GM12891 (cell line): ENCODE results near the gene VWA3B.
"Not testable (repeated sequence)": the region's sequence is repeated elsewhere in the genome, so short reads cannot be mapped to it uniquely, and the experiment has no call there.

Source experiments
- DNase-seq: peaks from one replicate; pipeline ENCODE4 v3.0.0; 2011; ENCODE audit warnings: low spot score; ENCODE audit not compliant: insufficient read length
- FAIRE-seq: peaks from 2 replicates; lab custom pipeline; 2011; peaks lifted over from hg19 to GRCh38; lab: Jason Lieb, UNC
- PAX5 ChIP-seq: IDR thresholded peaks from 2 replicates; pipeline ENCODE4 v1.6.1; 2011; ENCODE audit warnings: low read length, moderate library complexity, mild to moderate bottlenecking; ENCODE audit not compliant: insufficient read depth, severe bottlenecking
- POLR2A ChIP-seq: IDR thresholded peaks from 2 replicates; pipeline ENCODE4 v1.6.1; 2011; ENCODE audit warnings: low read depth, low read length, control low read depth
- POLR2AphosphoS5 ChIP-seq: IDR thresholded peaks from 2 replicates; pipeline ENCODE4 v1.6.1; 2011; ENCODE audit warnings: low read depth, low read length, control low read depth
- POU2F2 ChIP-seq: IDR thresholded peaks from 2 replicates; pipeline ENCODE4 v1.6.1; 2011; ENCODE audit warnings: low read depth, mild to moderate bottlenecking, control low read depth, low read length, moderate library complexity
- SPI1 ChIP-seq: IDR thresholded peaks from 2 replicates; pipeline ENCODE4 v1.6.1; 2011; ENCODE audit warnings: low read depth, low read length, control low read depth
- TAF1 ChIP-seq: IDR thresholded peaks from 2 replicates; pipeline ENCODE4 v1.6.1; 2011; ENCODE audit warnings: low read depth, low read length, control low read depth

The VWA3B gene

GRCh38 chr2:98311771-98312545 is 225.0 kb downstream of the VWA3B start:
- no peak for FAIRE-seq
- TF ChIP-seq SPI1 (no peak), POLR2A (no peak), POU2F2 (no peak), TAF1 (no peak), PAX5 (no peak), POLR2AphosphoS5 (no peak)
- DNase-seq: no peak

GRCh38 chr2:98313492-98314250 is 226.7 kb downstream of the VWA3B start:
- TF ChIP-seq SPI1 (no peak), TAF1 (no peak), PAX5 (no peak), POLR2A (no peak), POLR2AphosphoS5 (no peak), POU2F2 (no peak)
- no peak for DNase-seq
- no peak for FAIRE-seq

- FAIRE-seq: no peak
- no peak for TF ChIP-seq POLR2AphosphoS5
- no peak for TF ChIP-seq SPI1
- DNase-seq: no peak
These were observed 227.3 kb downstream of the VWA3B start for GRCh38 chr2:98314251-98314650.

- TF ChIP-seq PAX5 (no peak), TAF1 (no peak), POLR2A (no peak), POU2F2 (no peak), SPI1 (no peak), POLR2AphosphoS5 (no peak)
- no peak for DNase-seq
- FAIRE-seq: no peak
These were observed 229.0 kb downstream of the VWA3B start for GRCh38 chr2:98315957-98316356.

GRCh38 chr2:98317214-98317613 is 230.2 kb downstream of the VWA3B start:
- no peak for DNase-seq
- FAIRE-seq: no peak
- no peak for TF ChIP-seq POLR2A
- no peak for TF ChIP-seq SPI1
- TF ChIP-seq POLR2AphosphoS5: no peak
- no peak for TF ChIP-seq POU2F2
- TF ChIP-seq TAF1: no peak
- TF ChIP-seq PAX5: no peak

- DNase-seq, FAIRE-seq: not testable (repeated sequence)
These were observed 233.2 kb downstream of the VWA3B start for GRCh38 chr2:98320171-98320570.

- no peak for FAIRE-seq
- TF ChIP-seq POLR2A (no peak), TAF1 (no peak), POU2F2 (no peak), POLR2AphosphoS5 (no peak), PAX5 (no peak), SPI1 (no peak)
- DNase-seq: no peak
These were observed 237.2 kb downstream of the VWA3B start for GRCh38 chr2:98324181-98324580.

- FAIRE-seq (no peak), DNase-seq (no peak)
- TF ChIP-seq POU2F2: no peak
- no peak for TF ChIP-seq TAF1
- no peak for TF ChIP-seq POLR2A
- TF ChIP-seq POLR2AphosphoS5: no peak
- TF ChIP-seq SPI1: no peak
- no peak for TF ChIP-seq PAX5
These were observed 240.8 kb downstream of the VWA3B start for GRCh38 chr2:98327776-98328175.

GRCh38 chr2:98329549-98329948 is 242.6 kb downstream of the VWA3B start:
- no peak for DNase-seq
- FAIRE-seq: no peak
- TF ChIP-seq POLR2AphosphoS5: no peak
- TF ChIP-seq PAX5: no peak
- no peak for TF ChIP-seq POU2F2
- TF ChIP-seq POLR2A: no peak

- TF ChIP-seq POU2F2: no peak
- no peak for TF ChIP-seq SPI1
- TF ChIP-seq TAF1: no peak
- no peak for TF ChIP-seq POLR2AphosphoS5
- no peak for TF ChIP-seq POLR2A
- TF ChIP-seq PAX5: no peak
- DNase-seq (no peak), FAIRE-seq (no peak)
These were observed 246.0 kb downstream of the VWA3B start for GRCh38 chr2:98332989-98333388.
